Spleen (tissue), 11 donors: ENCODE results near the gene ATP1A1. TPM values are rescaled to one million over a fixed set of nuclear protein-coding genes. Genes with fewer than 3 reads are reported as not detected.

Source experiments
- DNase-seq: peaks from one replicate; pipeline ENCODE4 v3.0.0-alpha.2; 2020
- H3K27ac ChIP-seq, 8 donors: fragments of 200-600 bp; sonication (generic) in 7 of 8; 1 replicate in 4 of 8; 2 replicates in 4 of 8; pipeline versions ENCODE4 v1.5.0 to v1.8.0; 2016 to 2021; ENCODE audit warnings: inconsistent platforms in 4 of 8, mild to moderate bottlenecking in 4 of 8, moderate library complexity in 1 of 8
- H3K27me3 ChIP-seq, 7 donors: fragments of 200-600 bp; sonication (generic) in 6 of 7; replicated peaks in 1 of 7; 1 replicate in 4 of 7; 2 replicates in 3 of 7; pipeline versions ENCODE4 v1.5.0 to v1.8.0; 2016 to 2021; ENCODE audit warnings: inconsistent platforms in 3 of 7, mild to moderate bottlenecking in 1 of 7
- H3K36me3 ChIP-seq, 6 donors: fragments of 200-600 bp; sonication (generic) in 5 of 6; 1 replicate in 4 of 6; 2 replicates in 2 of 6; pipeline versions ENCODE4 v1.5.0 to v1.8.0; 2016 to 2021; ENCODE audit warnings: inconsistent platforms in 2 of 6
- H3K4me1 ChIP-seq, 6 donors: fragments of 200-600 bp; sonication (generic) in 5 of 6; 1 replicate in 3 of 6; 2 replicates in 3 of 6; pipeline versions ENCODE4 v1.5.0 to v1.8.0; 2016 to 2021; ENCODE audit warnings: inconsistent platforms in 3 of 6
- H3K4me3 ChIP-seq, 8 donors: fragments of 200-600 bp; sonication (generic) in 7 of 8; 1 replicate in 4 of 8; 2 replicates in 4 of 8; pipeline versions ENCODE4 v1.5.0 to v1.8.0; 2016 to 2021; ENCODE audit warnings: inconsistent platforms in 4 of 8, mild to moderate bottlenecking in 4 of 8, moderate library complexity in 2 of 8
- H3K9me3 ChIP-seq, 8 donors: fragments of 200-600 bp; sonication (generic) in 7 of 8; 1 replicate in 4 of 8; 2 replicates in 4 of 8; pipeline versions ENCODE4 v1.5.0 to v1.8.0; 2016 to 2021; ENCODE audit warnings: inconsistent platforms in 4 of 8
- CTCF ChIP-seq, 11 experiments: fragments of 200-600 bp in 7 of 11; fragments of 450-650 bp in 4 of 11; sonication (generic) in 4 of 11; IDR thresholded peaks in 8 of 11; conservative IDR thresholded peaks in 3 of 11; 1 replicate in 7 of 11; 2 replicates in 4 of 11; pipeline versions ENCODE4 v1.4.0 to v1.8.0; 2016 to 2021; ENCODE audit warnings: antibody characterized with exemption in 11 of 11, inconsistent platforms in 4 of 11, mild to moderate bottlenecking in 1 of 11
- POLR2A ChIP-seq, 3 donors: fragments of 450-650 bp; IDR thresholded peaks; one replicate each; pipeline ENCODE4 v1.5.1; 2017; ENCODE audit warnings: antibody characterized with exemption in 3 of 3, mild to moderate bottlenecking in 1 of 3
- POLR2AphosphoS5 ChIP-seq, 3 donors: sonication (generic); formaldehyde crosslinking; IDR thresholded peaks; one replicate each; pipeline ENCODE4 v1.5.1; 2017; ENCODE audit warnings: antibody characterized with exemption in 3 of 3
- WGBS, 5 donors: extraction: QIAGEN DNeasy Blood & Tissue Kit in 3 of 5; methylation state at CpG; one replicate each; pipeline versions ENCODE4 v1.1.5 to v1.1.7; 2013 to 2018; 5-methylcytosine and 5-hydroxymethylcytosine counted together
- intact Hi-C: fragments of 100-400 bp; cut with DNase I; formaldehyde crosslinking; loops from one replicate; pipeline ENCODE4 v1.15.0; 2023; ENCODE audit warnings: low total_unique reads
- polyA plus RNA-seq, 3 donors: library from polyadenylated mRNA; stranded (reverse); fragments of 200-250 nt; gene quantifications; one replicate each; pipeline ENCODE4 v1.2.1, GENCODE V29; 2013
- total RNA-seq, 7 donors: library from RNA; depleted of rRNA in 3 of 7; stranded (reverse); fragments of >200 nt in 3 of 7; fragmentation: NEBNext Ultra II Directional in 4 of 7; extraction: Animal tissue kit (Norgen Biotek cat#: 25700) in 4 of 7; gene quantifications; one replicate each; pipeline versions ENCODE4 v1.1.0 to v1.2.1, GENCODE V29; 2016 to 2021
- donor health status: healthy with polysubstance abuse.
- donor health status: DM: no; HTN: no; CAD: no; lungs with moderate emphysema.
- donor health status: DM: no; HTN: no; CAD: no.
- donor health status: Bipolar disorder and iron deficiency.
- donor health status: healthy.
- donor health status: DM: no; HTN: no; CAD: no.
- donor health status: DM: yes; HTN: yes; CAD: no.

Gene ATP1A1
- total and polyA plus RNA-seq, 10 donors: 34.5 to 209 (median 130) TPM

GRCh38 chr1:116373431-116374352 is 648 bp downstream of the ATP1A1 start:
- intact Hi-C loops: no loop called here
- 0 to 1% (median 1%) methylated on average over 32 to 84 of the region's 84 CpGs for WGBS, 5 donors
- peak overlapping the region; percentile 69 to 93 (median 82) for H3K4me3 ChIP-seq
- H3K27me3 ChIP-seq: peaks cover 0 to 6% (median 0%) of the 10 kb centered on the region in 7 donors
- peaks cover 35 to 62% (median 55%) of the 10 kb centered on the region in 6 donors for H3K4me1 ChIP-seq
- H3K36me3 ChIP-seq: no peaks in the 10 kb centered on the region
- no peak for TF ChIP-seq POLR2A (IDR thresholded peaks at IDR 0.05)
- peak; percentile 66 to 81 (median 80) for TF ChIP-seq POLR2AphosphoS5 (IDR thresholded peaks at IDR 0.05)
- no peak for TF ChIP-seq CTCF (IDR thresholded peaks at IDR 0.05 in 8 of 11, conservative IDR thresholded peaks at IDR 0.05 in 3 of 11)
- no peaks in the 10 kb centered on the region for H3K9me3 ChIP-seq
- peak overlapping the region; percentile 88 to 98 (median 95) for H3K27ac ChIP-seq
- peak; percentile 94 for DNase-seq

DNA sequence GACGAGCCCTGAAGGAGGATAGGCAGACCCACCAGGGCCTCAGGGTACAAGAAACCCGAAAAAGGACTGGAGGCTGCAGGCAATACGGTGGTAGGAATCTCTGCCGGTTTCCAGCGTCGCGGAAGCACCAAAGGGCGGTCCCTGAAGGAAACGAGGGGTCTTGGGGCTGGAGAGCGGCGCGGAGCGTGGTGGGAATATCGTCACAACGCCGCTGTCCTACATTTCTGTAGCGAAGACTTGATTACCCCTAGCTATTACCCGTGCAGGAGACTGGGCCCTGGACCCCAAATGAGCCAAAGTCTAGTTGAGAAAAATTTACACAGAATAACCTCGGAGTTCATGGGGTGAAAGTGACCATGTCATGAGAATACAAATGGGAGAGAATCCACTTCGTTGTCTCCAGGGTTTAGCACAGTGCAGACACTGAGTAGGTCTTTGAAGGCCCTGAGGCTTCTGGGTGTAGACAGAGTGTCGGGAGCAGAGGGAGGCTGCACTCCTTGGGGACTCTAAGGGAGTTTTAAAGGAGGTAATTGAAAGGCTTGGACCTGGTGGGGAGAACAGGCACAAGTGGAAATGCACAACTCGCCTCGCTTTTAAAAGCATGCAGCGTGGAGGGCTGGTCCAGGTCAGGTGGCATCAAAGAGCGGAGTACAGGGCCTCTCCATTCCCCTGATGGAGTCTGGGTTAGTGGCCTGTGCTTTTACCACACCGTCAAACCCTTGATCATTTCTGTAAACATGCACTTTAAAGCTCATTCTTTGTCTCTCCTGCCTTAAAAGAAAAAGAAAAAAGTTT is 1.5 kb downstream of the ATP1A1 start:
- intact Hi-C loops: no loop called here
- H3K27ac ChIP-seq: peak overlapping the region; percentile 88 to 98 (median 95)

DNA sequence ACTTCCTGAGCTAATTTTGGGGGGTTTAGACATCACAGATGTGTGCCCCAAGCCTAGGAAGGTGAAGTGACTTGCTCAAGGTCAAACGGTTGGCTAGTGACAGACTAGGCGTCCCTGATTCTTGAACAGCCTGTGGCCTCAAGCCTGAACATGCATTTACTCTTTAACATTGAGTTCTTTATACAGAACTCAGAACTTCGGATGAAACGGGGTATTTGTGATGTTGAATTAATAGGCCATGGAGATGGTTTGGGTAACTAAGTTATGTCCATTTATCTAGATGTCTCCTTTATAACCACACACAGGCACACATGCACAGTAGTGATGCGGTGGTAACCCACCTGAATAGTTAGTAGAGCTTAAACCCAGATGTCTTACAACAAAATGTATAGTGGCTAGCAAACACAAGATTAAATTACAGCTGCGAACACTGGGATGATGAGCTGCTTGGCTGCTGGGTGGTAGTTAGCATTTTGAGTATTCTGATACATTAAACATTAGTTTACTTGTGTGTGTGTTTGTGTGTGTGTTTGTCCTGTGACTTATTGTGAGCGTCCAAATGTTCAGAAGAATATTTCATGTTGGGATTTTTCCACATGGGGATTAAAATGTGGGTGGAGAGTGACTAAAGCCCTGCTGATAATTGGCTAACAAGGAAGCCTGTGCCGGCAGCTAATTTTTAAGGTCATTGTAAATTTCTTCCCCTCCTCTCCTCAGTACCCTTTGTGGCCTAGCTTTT is 2.3 kb downstream of the ATP1A1 start:
- no peak for DNase-seq
- WGBS, 5 donors: 66 to 71% (median 66%) methylated on average over 8 of the region's 8 CpGs
- no peaks in the 10 kb centered on the region for H3K36me3 ChIP-seq
- H3K4me3 ChIP-seq: peak overlapping the region in 7 of 8 donors; percentile 69 to 93 (median 83)
- no peaks in the 10 kb centered on the region for H3K9me3 ChIP-seq
- TF ChIP-seq CTCF (IDR thresholded peaks at IDR 0.05 in 8 of 11, conservative IDR thresholded peaks at IDR 0.05 in 3 of 11) (no peak), POLR2AphosphoS5 (IDR thresholded peaks at IDR 0.05) (no peak), POLR2A (IDR thresholded peaks at IDR 0.05) (no peak)
- peaks cover 42 to 78% (median 70%) of the 10 kb centered on the region in 6 donors for H3K4me1 ChIP-seq
- peak overlapping the region; percentile 37 to 98 (median 94) for H3K27ac ChIP-seq
- H3K27me3 ChIP-seq: peaks cover 0 to 6% (median 0%) of the 10 kb centered on the region in 7 donors
- intact Hi-C loops: no loop called here

More for the DNA sequence above, 1.5 kb downstream of the ATP1A1 start:
- no peak for TF ChIP-seq POLR2A (IDR thresholded peaks at IDR 0.05)
- no peak for TF ChIP-seq POLR2AphosphoS5 (IDR thresholded peaks at IDR 0.05)
- no peak for TF ChIP-seq CTCF (IDR thresholded peaks at IDR 0.05 in 8 of 11, conservative IDR thresholded peaks at IDR 0.05 in 3 of 11)
- H3K27me3 ChIP-seq: peaks cover 0 to 6% (median 0%) of the 10 kb centered on the region in 7 donors
- peak; percentile 76 for DNase-seq
- H3K4me3 ChIP-seq: peak overlapping the region; percentile 69 to 93 (median 82)
- H3K36me3 ChIP-seq: no peaks in the 10 kb centered on the region
- H3K4me1 ChIP-seq: peaks cover 40 to 70% (median 64%) of the 10 kb centered on the region in 6 donors
- 16 to 27% (median 26%) methylated on average over 26 of the region's 26 CpGs for WGBS, 5 donors
- H3K9me3 ChIP-seq: no peaks in the 10 kb centered on the region
